DMS 273 (cell line): Measurements from ENCODE around the gene TMEM178A.
A peak's percentile ranks its signal among the peaks of the same experiment; 100 is the strongest.
"Not testable (repeated sequence)": the region's sequence is repeated elsewhere in the genome, so short reads cannot be mapped to it uniquely, and the experiment has no call there.

ENCODE experiments used
- DNase-seq: peaks from one replicate; lab custom pipeline; 2025; ENCODE audit not compliant: unreplicated experiment; lab: John Stamatoyannopoulos, UW

TMEM178A gene

GRCh38 chr2:39665811-39666490, at the start of gene TMEM178A:
Gene TMEM178A (plus strand): TSS chr2:39665917. CDS start chr2:39665975, 58 bp downstream.
- peak; percentile 57 for DNase-seq

- no peak for DNase-seq
Observed at GRCh38 chr2:39618236-39618635, 47.5 kb upstream of the TMEM178A start.

GRCh38 chr2:39618736-39619135, 47.0 kb upstream of the TMEM178A start:
- no peak for DNase-seq

GRCh38 chr2:39620067-39620466, 45.6 kb upstream of the TMEM178A start:
- DNase-seq, result peak; percentile 60

GRCh38 chr2:39621596-39621995, 44.1 kb upstream of the TMEM178A start:
- DNase-seq, result no peak

- DNase-seq, result no peak
Observed at GRCh38 chr2:39622860-39623259, 42.9 kb upstream of the TMEM178A start.

- peak; percentile 38 for DNase-seq
Observed at GRCh38 chr2:39623917-39624316, 41.8 kb upstream of the TMEM178A start.

- no peak for DNase-seq
Observed at GRCh38 chr2:39625193-39625926, 40.4 kb upstream of the TMEM178A start.

GRCh38 chr2:39625927-39626270, 39.8 kb upstream of the TMEM178A start:
- no peak for DNase-seq

- DNase-seq, result not testable (repeated sequence)
Observed at GRCh38 chr2:39628346-39628745, 37.4 kb upstream of the TMEM178A start.

GRCh38 chr2:39629646-39630045, 36.1 kb upstream of the TMEM178A start:
- DNase-seq, result no peak

GRCh38 chr2:39631256-39631655, 34.5 kb upstream of the TMEM178A start:
- no peak for DNase-seq

GRCh38 chr2:39631718-39632117, 34.0 kb upstream of the TMEM178A start:
- no peak for DNase-seq

GRCh38 chr2:39632876-39633275, 32.8 kb upstream of the TMEM178A start:
- no peak for DNase-seq

- DNase-seq, result no peak
Observed at GRCh38 chr2:39636306-39636705, 29.4 kb upstream of the TMEM178A start.

GRCh38 chr2:39638581-39638980, 27.1 kb upstream of the TMEM178A start:
- DNase-seq, result no peak

GRCh38 chr2:39640107-39640506, 25.6 kb upstream of the TMEM178A start:
- peak; percentile 6 for DNase-seq

- no peak for DNase-seq
Observed at GRCh38 chr2:39640681-39641080, 25.0 kb upstream of the TMEM178A start.

- no peak for DNase-seq
Observed at GRCh38 chr2:39641635-39642034, 24.1 kb upstream of the TMEM178A start.

- DNase-seq, result peak; percentile 11
Observed at GRCh38 chr2:39642051-39642718, 23.5 kb upstream of the TMEM178A start.

- DNase-seq, result no peak
Observed at GRCh38 chr2:39645826-39646225, 19.9 kb upstream of the TMEM178A start.

- no peak for DNase-seq
Observed at GRCh38 chr2:39646267-39646666, 19.4 kb upstream of the TMEM178A start.
